NCI-H1092 (cell line): ENCODE results near the gene GOLT1A.

ENCODE experiments used
- DNase-seq: peaks from one replicate; lab custom pipeline; 2025; lab: John Stamatoyannopoulos, UW

GOLT1A gene

GRCh38 chr1:204213668-204214662 lies at the start of gene GOLT1A:
Gene GOLT1A, minus strand, starts transcription at chr1:204213988. Its CDS starts 82 bp downstream, at chr1:204213906.
- DNase-seq: peak; percentile 61

GRCh38 chr1:204263254-204263910 lies 49.6 kb upstream of the GOLT1A start:
- DNase-seq: no peak

GRCh38 chr1:204262506-204263253 lies 48.9 kb upstream of the GOLT1A start:
- DNase-seq: no peak

GRCh38 chr1:204261746-204262505 lies 48.1 kb upstream of the GOLT1A start:
- DNase-seq: no peak

GRCh38 chr1:204261266-204261665 lies 47.5 kb upstream of the GOLT1A start:
- DNase-seq: no peak

- no peak for DNase-seq
Measured at GRCh38 chr1:204260601-204261197, 46.9 kb upstream of the GOLT1A start.

- no peak for DNase-seq
Measured at GRCh38 chr1:204259782-204260181, 46.0 kb upstream of the GOLT1A start.

GRCh38 chr1:204259196-204259595 lies 45.4 kb upstream of the GOLT1A start:
- DNase-seq: no peak

GRCh38 chr1:204258213-204259115 lies 44.7 kb upstream of the GOLT1A start:
- DNase-seq: peak; percentile 26

- no peak for DNase-seq
Measured at GRCh38 chr1:204257446-204257845, 43.7 kb upstream of the GOLT1A start.

GRCh38 chr1:204256531-204256930 lies 42.7 kb upstream of the GOLT1A start:
- DNase-seq: no peak

- no peak for DNase-seq
Measured at GRCh38 chr1:204255966-204256365, 42.2 kb upstream of the GOLT1A start.

GRCh38 chr1:204255225-204255624 lies 41.4 kb upstream of the GOLT1A start:
- peak; percentile 15 for DNase-seq

- no peak for DNase-seq
Measured at GRCh38 chr1:204254031-204254661, 40.4 kb upstream of the GOLT1A start.

- no peak for DNase-seq
Measured at GRCh38 chr1:204251926-204252689, 38.3 kb upstream of the GOLT1A start.

GRCh38 chr1:204251286-204251685 lies 37.5 kb upstream of the GOLT1A start:
- no peak for DNase-seq

GRCh38 chr1:204250428-204251030 lies 36.7 kb upstream of the GOLT1A start:
- no peak for DNase-seq

GRCh38 chr1:204249736-204250427 lies 36.1 kb upstream of the GOLT1A start:
- no peak for DNase-seq
